GM19438 (cell line): ENCODE measurements around the gene SSH2.
A peak's percentile ranks its signal among the peaks of the same experiment; 100 is the strongest.
"Not testable (repeated sequence)": the region's sequence is repeated elsewhere in the genome, so short reads cannot be mapped to it uniquely, and the experiment has no call there.

Experiments
- ATAC-seq: cut with Tn5 transposase; IDR thresholded peaks from one replicate; pipeline ENCODE4 v1.9.1; 2021; ENCODE audit warnings: low read depth; ENCODE audit not compliant: unreplicated experiment

SSH2 gene

DNA sequence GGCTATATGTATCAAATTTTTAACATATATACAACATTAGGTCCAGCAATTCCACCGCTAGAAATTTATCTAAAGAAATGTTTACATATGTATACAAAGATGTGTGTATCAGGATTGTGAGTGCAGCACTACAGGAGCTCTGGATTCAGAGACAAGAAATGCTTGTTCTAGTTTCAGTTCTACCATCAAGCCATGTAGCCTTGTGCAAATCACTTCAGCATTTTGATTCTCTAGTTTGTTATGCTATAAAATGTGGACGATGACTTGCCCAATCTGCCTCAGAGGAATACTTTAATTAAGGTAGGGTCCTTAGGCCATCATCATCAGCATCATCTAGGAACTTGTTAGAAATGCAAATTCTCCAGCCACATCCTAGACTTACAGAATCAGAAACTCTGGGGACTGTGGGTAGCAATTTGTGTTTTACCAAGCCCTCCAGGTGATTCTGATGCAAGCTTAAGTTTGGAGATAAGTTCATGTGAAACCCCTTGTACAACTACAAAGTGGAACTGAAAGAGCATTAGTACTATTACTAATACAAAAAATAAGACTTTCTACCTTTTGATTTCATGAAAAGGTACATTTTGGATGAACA lies 176.1 kb downstream of the SSH2 start:
- ATAC-seq, result no peak

GRCh38 chr17:29749045-29749825 lies 180.8 kb downstream of the SSH2 start:
- ATAC-seq, result no peak

DNA sequence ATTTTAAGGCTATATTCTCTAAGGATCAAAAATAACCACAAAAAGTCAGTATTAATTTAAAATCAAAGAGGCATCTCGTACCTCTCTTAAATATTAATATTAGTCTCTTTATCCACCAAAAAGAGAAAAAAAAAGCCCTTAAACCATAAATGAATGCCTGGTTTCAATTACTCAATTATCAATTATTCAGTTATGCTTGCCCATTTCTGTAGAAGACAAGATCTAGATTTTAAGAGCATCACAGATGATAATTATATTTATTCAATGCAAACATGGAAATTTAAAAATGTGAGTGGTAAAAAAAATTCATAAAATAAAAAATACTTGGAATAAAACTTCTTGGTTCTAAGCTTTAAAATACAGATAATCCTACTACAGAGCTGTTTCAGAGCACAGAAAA lies 181.6 kb downstream of the SSH2 start:
- no peak for ATAC-seq

GRCh38 chr17:29747660-29748059 lies 182.4 kb downstream of the SSH2 start:
- ATAC-seq, result no peak

- no peak for ATAC-seq
These were observed 183.4 kb downstream of the SSH2 start for GRCh38 chr17:29746669-29747068.

DNA sequence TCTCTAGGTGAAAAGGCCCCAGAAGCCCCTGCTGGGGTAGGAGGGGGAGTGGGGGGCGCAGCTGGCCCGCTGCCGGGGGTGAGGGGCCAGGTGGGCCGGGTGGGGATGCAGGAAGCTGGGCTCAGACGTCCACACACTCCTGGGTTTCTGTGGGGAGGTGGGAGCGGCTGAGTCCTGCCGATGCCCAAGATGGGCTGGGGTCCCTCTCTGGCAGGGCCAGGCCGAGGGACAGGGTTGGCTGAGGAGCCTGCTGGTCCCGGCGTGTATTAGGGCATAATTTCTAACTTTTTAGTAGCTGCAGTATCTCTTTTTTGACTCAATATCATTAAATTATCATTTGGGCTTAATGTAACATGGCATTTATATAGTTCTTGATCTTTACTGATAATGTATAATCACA lies 185.9 kb downstream of the SSH2 start:
- ATAC-seq, result no peak

GRCh38 chr17:29742210-29742513 lies 187.9 kb downstream of the SSH2 start:
- ATAC-seq, result no peak

DNA sequence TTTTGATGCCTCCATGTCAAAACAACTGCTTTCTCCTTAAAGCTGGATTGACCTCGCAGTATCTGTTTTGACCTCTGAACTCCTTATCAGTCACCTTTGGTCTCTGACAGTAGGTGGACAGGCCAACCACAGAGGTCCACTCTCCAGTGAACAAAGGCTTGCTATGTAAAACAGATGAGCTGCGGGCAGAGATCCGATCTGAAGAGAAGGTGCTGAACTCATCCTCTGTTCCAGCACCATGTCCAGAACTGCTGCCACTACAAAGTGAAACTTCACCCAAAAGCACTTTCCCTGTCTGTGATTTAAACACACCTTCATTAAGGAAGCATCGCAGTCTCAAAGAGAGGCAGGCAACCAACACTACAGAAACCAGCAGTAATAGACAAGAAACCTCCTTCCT lies 190.0 kb downstream of the SSH2 start:
- no peak for ATAC-seq

DNA sequence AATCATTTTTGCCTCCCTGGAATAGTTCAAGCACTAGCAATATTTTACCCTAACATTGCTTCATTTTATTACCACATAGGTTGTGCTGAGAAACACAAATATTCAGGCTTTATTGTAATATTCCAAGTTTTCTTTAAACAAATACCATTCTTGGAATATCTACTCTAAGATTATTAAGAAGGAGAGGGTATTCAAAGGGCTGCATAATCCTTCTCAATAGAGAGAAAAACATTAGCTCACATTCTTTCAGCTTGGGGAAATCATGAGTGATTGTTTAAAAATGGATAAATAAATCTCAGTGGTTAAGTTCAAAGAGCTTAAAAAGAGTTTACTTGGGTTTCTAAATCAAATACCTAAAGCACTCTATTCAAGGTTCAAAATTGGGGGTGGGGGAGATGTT lies 195.4 kb downstream of the SSH2 start:
- ATAC-seq, result no peak

DNA sequence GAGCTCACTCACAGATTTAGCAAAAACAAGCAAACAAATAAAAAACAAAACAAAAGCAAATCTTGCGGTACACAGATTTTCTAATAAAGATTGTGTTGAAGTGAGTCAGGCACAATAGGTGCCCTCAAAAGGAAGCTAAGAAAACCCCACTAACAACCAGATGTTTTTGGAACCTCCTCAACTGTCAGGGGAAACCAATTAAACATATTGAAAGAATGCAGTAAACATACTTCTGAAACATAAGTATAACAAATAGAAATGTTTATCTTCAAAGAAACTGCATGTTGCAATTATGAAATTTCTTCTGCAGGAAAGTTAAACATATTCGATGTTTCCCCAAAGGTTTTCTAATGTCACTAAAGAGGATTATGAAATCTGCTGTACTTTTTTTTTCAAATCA lies 196.9 kb downstream of the SSH2 start:
- ATAC-seq, result no peak

DNA sequence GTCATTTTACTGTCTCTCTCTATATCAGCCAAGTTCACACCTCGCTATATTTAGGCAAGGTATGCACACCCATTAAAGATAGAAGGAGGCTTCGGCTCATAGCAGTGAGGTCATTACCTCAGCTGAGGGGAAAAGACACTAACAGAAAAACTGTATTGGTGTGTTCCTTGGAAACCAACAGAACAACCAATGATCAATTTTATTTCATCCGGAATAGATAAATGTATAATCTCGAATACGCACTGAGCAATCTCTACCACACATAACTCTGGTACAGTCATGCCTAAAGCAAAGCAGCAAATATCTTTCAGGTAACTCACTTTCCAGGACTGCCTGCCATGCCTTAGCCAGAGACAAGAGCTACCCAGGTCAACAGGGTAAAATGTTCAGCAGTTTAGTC lies 197.4 kb downstream of the SSH2 start:
- ATAC-seq, result no peak

- no peak for ATAC-seq
These were observed 197.8 kb downstream of the SSH2 start for GRCh38 chr17:29732209-29732608.

- no peak for ATAC-seq
These were observed 198.5 kb downstream of the SSH2 start for GRCh38 chr17:29731589-29731929.

DNA sequence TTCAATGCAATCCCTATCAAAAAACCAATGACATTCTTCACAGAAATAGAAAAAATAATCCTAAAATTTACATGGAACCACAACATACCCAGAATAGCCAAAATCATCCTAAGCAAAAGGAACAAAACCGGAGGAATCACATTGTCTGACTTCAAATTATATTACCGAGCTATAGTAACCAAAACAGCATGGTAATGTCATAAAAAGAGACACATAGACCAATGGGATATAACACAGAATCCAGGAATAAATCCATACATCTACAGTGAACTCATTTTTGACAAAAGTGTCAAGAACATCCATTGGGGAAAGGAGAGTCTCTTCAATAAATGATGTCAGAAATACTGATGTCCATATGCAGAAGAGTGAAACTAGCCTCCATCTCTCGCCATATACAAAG lies 201.5 kb downstream of the SSH2 start:
- no peak for ATAC-seq

- ATAC-seq, result no peak
These were observed 203.2 kb downstream of the SSH2 start for GRCh38 chr17:29726715-29727252.

DNA sequence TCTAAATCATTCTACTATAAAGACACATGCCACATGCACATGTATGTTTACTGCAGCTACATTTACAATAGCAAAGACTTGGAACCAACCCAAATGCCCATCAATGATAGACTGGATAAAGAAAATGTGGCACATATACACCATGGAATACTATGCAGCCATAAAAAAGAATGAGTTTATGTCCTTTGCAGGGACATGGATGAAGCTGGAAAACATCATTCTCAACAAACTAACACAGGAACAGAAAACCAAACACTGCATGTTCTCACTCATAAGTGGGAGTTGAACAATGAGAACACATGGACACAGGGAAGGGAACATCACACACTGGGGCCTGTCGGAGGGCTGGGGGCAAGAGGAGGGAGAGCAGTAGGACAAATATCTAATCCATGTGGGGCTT lies 204.6 kb downstream of the SSH2 start:
- not testable (repeated sequence) for ATAC-seq

DNA sequence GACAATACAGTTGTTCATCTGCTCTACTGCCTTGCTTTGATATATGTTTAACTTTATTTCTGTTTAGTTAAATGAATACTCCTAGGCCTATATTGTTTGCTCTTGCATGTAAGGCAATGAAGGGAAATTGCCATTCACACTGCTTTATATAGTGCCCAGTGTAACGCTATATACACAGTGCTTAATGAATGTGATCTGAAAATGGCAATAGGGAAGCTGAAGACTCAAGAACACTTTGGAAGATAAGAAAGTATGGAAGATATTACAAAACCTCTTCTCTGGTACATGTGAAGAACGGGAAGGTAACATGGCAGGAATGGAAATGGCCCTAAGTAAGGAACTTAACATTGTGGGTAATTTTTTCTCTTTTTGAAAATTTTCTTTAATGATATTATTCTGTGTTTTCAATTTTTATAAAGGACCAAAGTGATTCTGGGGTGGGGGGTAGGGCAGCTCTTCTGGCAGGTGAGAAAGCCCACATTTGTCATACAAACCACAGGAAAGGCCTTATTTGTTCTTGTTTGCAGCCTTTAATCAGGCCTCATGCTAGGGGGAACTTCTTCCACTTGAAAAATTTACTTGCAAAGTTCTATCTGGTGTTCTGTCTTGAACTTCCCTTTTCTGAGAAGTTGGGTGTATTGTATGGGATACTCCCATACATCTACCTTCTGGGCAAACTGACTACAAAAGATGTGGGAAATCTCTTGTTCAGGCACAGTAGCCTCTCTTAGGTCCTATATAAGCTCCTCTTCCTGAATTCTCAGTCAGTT lies 206.6 kb downstream of the SSH2 start:
- ATAC-seq, result no peak

DNA sequence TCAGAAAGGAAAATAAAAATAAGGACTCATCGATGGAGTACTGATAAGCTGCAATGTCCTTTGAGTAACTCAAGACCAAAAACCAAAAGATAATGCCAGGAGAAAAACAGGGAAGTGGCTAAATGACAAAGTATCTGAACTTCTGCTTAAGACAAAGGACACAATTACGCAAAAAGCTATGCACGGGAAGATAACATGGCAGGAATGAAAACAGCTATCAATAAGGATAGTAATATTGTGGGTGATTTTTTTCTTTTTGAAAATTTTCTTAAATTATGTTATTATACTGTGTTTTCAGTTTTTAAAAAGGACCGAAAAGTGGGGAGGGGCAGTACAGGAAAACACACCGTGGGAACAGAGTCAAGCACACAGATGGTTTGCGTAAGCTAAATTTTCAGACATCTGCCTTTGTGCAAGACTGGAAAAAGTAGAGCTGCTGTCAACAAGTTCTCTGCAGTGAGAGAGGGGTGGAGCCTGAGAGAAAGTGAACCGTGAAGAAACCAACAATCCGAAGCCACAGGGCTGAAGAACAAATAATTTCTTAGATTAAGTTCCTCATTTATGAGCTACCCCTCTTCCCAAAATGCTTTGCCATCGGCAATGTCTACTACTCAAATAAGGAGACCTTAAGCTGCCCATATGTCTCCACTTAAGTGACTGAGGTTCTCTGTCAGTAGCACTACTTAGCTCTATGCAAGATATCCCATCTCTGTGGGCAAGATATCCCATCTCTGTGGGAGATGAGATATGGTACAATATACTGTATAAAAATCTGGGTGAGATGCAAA lies 207.4 kb downstream of the SSH2 start:
- peak; percentile 72 for ATAC-seq

DNA sequence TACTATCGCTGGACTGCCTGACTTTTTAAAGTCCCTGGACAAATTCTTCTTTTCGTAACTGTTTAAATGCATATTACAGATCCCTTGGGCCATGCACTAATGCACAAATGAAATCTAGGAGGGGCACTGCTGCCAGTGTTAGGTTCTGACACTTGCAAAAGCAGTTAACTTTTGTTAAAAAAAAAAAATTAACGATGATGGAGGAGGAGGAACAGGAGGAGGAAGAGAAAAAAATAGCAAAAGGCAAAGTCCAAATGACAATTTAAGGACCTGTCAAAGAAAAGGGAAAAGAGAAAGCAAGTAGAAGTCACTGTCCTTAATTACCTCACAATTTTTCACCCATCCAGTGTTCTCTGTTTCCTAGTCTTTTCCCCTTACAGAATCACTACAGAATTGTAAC lies 209.5 kb downstream of the SSH2 start:
- ATAC-seq, result no peak

DNA sequence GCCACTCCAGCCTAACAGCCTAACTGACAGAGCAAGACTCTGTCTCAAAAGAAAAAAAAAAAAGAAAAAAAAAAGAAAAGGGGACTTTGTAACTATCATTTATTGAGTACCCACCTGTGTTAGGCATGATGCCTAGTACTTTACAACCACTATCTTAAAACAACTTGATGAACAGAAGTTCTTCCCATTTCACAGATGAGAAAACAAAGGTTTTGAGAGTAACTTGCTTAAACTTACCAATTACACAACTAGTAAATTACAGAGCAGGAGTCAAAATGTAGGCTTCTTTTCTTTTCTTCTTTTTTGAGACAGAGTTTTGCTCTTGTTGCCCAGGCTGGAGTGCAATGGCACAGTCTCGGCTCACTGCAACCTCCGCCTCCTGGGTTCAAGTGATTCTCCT lies 210.6 kb downstream of the SSH2 start:
- no peak for ATAC-seq

- no peak for ATAC-seq
These were observed 211.5 kb downstream of the SSH2 start for GRCh38 chr17:29718446-29719039.
